HG03039 (cell line): ENCODE data around the gene LOXL4.

Source experiments
- ATAC-seq: cut with Tn5 transposase; IDR thresholded peaks from one replicate; pipeline ENCODE4 v1.9.1; 2021; ENCODE audit warnings: mild to moderate bottlenecking, moderate library complexity; ENCODE audit not compliant: unreplicated experiment

Gene LOXL4

GRCh38 chr10:98267894-98268693 lies at the start of gene LOXL4:
Gene LOXL4 (minus strand): TSS chr10:98268194. CDS start chr10:98263019, 5,175 bp downstream.
- ATAC-seq, result no peak

DNA sequence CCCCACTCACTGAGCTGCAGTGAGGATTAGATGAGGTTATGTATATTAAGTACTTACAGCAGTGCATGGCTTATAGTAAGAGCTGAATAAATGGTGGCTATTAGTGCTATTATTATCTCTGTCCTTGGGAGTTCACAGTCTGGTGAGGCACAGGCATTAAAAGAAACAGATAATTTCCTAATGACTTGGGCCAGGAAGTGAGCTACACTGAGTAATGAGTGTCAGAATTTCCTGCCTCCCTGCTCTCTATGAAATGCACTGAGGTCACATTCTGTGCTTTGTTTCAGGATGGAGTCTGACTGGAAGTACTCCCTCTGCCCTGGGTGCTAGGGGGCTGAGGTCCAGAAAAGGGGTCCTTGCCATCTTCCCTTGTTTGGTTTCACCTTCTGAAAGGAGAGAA lies 48.7 kb upstream of the LOXL4 start:
- ATAC-seq, result no peak

GRCh38 chr10:98316170-98316569 lies 48.2 kb upstream of the LOXL4 start:
- no peak for ATAC-seq

DNA sequence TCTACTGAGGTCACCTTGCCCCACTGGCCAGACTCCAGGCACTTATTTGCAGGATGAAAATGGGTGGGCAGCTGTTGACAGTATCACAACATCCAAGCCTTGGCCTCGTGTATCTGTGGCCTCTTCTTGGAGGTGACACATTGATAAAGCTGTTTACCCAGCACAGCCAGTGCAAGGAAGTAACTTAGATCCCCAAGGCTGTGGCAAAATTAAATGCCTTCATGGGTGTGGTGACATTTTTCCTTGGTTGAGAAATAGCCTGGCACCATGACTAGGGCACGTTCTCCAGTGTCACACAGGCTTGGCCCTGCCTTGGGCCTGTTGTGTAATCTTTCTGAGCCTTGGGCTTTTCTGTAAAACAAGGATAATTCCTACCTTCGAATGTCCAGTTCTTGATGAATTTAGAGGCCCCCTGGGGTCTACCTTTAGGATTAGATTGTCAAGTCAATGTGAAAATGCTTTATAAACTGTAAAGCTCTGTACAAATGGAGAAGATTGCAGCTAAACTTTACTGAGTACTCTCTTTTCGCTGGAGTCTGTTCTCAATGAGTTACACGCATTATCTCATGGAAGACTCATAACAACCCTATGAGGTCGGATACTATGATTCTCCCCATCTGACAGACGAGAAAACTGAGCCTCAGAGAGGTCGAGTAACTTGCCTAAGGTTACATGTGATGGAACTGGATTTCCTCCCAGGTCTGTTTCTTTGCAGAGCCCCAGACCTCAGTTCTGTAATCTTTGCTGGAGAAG lies 46.7 kb upstream of the LOXL4 start:
- ATAC-seq, result no peak

DNA sequence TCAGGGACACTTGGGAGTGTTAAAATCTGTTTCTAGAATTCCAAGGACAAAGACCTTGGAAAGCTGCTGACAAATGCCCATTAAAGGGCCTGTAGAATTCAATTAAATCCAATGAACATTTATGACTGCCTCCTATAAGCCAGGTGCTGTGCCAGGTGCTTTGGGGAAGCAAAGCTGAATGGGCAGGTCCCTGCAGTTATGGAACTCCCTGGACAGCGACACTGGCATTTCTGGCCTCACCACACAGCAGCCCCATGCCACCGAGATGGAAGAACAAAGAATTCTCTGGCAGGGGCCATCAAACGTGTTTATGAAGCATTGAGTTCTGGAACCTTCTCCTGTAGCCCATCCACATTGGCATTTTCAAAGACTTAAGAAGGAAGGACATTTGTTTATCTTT lies 45.6 kb upstream of the LOXL4 start:
- ATAC-seq, result no peak

- no peak for ATAC-seq
Measured at GRCh38 chr10:98312822-98313221, 44.8 kb upstream of the LOXL4 start.

DNA sequence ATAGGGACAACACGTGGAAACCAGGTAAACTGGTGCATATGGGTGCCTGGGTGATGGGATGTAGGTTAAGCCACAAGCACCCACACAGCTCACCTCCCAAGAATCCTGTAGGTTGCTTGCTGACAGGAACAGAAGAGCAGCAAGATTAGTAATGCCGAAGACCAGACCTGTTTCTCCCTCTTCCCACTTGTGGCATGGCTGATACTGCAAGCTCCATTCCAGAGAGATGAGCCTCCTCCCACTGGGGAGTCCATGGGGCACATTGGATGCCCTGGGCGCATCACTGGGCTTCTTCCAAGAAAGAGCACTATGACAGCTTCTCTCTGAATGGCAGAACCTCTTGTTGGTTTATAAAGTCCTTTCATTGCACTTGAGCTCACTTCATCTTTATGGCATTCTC lies 44.4 kb upstream of the LOXL4 start:
- ATAC-seq, result no peak

DNA sequence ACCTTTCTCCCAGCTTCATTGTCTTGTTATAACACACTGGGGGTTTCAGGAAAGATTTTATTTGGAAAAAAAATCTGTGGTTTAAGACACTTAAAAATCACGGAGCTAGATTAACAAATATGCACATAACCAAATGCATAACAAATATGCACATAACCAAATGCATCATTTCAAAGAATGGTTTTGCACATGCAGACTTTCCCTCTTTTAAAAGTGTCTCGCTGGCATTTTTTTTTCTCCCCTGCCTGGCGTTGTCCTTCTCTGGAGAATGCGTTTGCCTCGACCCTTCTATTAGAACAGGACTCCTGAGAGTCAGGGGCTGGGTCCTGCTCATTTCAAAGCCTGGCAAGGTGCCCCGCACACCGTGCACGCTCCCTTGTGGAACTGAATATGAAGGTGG lies 42.7 kb upstream of the LOXL4 start:
- no peak for ATAC-seq

DNA sequence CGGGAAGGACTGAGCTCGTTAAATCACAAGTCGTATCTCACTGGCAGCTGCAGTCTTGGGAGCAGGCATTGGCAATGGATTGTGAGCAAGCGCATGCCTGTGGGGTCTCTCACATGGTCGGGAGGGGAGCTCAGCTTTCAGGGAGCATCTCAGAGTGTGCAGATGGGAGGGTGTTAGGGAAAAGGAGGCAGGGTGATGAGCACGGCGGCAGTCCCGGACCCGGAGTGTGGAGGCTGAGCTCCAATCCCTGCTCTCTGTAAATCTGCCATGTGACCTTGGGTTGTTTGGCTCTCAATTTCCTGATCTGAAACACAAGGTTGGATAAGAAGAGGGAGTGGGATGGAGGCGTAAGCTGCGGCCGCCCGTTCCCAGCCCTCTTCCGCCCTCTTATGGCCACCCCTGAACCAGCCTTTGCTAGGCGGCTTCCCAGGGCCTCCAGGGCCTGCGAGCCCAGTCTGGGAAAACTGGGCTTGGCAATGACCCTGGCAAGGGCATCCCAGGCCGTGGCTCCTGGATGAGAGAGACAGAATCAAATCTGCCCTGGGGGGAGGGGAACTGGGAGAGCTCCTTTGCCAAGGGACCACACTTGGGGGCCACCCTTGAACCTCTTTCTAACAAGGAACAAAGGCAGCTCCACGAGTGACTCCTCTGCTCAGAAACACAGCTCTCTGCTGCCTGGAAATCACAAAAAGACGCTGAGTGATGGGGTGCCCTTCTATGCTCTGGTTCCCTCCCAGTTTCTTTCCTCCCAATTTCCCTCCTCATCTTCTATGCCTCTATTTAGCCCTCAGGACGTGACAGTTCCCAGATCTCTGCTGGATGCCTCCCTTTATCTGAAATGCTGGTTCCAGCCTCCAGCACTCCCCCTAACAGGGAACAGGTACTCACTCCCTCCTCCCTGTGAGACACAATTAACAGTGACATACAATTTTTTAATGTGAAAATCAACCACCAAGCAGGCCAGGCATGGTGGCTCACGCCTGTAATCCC lies 41.7 kb upstream of the LOXL4 start:
- ATAC-seq, result no peak

- no peak for ATAC-seq
Measured at GRCh38 chr10:98308669-98309365, 40.8 kb upstream of the LOXL4 start.

GRCh38 chr10:98307916-98308541 lies 40.0 kb upstream of the LOXL4 start:
- ATAC-seq, result no peak

- ATAC-seq, result no peak
Measured at GRCh38 chr10:98306501-98306900, 38.5 kb upstream of the LOXL4 start.

GRCh38 chr10:98303569-98303968 lies 35.6 kb upstream of the LOXL4 start:
- no peak for ATAC-seq

- ATAC-seq, result no peak
Measured at GRCh38 chr10:98302741-98303365, 34.9 kb upstream of the LOXL4 start.

DNA sequence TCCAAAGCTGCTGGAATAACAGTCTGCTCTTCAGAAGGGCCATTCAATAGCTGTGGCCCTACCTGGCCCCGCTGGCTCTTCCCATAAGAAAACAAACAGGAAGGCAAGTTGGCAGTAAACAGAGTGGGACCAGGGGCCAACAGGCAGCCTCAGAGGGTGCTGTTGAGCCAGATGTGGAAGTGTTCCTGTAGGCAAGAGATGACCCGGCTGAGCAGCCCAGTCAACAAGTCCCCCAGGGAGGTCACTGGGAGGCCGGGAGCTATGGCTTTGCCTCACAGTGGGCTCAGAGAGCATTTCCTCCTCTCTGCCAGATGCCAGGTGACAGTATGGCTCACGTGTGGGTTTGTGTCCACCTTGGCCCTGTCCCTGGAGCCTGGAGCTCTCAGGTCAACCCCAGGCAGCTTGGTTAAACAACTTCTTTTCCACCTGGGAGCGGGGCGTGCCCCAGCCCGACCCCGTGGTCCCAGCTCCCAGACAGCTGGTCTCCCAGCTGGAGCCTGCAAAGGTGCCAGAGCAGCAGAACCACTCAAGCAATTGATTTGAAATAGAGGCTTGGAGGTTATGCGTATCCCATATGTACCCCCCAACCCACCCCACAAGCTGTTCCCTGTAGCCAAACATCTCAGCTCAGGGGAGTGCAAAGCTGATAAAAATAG lies 33.8 kb upstream of the LOXL4 start:
- no peak for ATAC-seq

- ATAC-seq, result no peak
Measured at GRCh38 chr10:98300526-98301229, 32.7 kb upstream of the LOXL4 start.

DNA sequence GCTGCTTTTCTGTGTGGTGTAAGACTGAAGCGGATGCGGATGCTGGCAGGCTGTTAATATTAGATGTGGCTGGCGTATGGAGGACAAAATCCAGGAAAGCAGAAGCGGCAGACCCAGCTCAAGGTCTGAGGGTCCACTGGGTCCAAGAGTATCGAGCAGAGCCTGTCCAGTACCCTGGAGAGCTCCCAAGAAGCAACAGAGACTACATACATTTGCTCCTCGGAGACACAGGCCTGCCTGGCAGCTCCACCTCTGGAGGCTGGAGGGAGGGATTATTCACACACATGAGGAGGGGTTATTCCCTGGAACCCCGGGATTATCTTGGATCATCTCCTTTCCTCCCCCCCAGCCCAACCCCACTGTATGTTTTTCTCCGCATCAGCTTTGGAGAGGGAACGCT lies 31.3 kb upstream of the LOXL4 start:
- ATAC-seq, result no peak

DNA sequence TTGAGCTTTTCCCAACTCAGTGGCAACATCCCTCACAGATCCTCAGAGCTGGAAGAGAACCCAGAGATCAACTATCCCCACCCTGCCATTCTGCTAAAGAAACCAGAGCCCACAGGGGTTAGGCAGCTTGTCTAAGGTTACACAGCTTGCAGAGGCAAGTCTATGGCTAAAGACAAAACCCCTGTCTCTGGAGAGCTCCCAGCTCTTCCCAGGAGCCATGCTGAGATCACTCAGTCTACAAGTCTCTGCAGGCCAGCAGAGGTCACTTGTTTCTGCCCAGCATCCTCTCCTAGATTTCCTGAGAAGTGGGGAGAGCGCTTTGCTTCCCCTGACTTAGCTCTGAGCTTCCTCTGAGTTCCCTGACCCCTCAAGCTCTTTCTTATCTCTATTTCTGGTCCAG lies 28.5 kb upstream of the LOXL4 start:
- no peak for ATAC-seq
